H1 (cell line): ENCODE results near the gene RICTOR. TPM values are rescaled to one million over a fixed set of nuclear protein-coding genes. Genes with fewer than 3 reads are reported as not detected.

Experiments used
- ASH2L ChIP-seq: fragments of 200-600, 300-600 bp; sonication (generic); IDR thresholded peaks from one replicate; pipeline ENCODE4 v1.7.1; 2017; ENCODE audit warnings: low read length
- CHD1 ChIP-seq: IDR thresholded peaks from 2 replicates; pipeline ENCODE4 v1.6.1; 2012; ENCODE audit warnings: low read depth, low read length, improper control_type of control experiment
- EP300 ChIP-seq, 2 experiments: IDR thresholded peaks; 1 replicate in 1 of 2; 2 replicates in 1 of 2; pipeline ENCODE4 v1.6.1; 2011 to 2012; ENCODE audit warnings: low read depth in 2 of 2, low read length in 2 of 2, mild to moderate bottlenecking in 2 of 2, borderline replicate concordance in 1 of 2, inconsistent platforms in 1 of 2, moderate library complexity in 1 of 2
- KDM1A ChIP-seq: fragments of 200-600, 300-600 bp; sonication (generic); IDR thresholded peaks from 2 replicates; pipeline ENCODE4 v1.7.1; 2016; ENCODE audit warnings: mild to moderate bottlenecking, low read length, borderline replicate concordance
- KDM4A ChIP-seq: IDR thresholded peaks from one replicate; pipeline ENCODE4 v1.7.1; 2012; ENCODE audit warnings: low read depth, mild to moderate bottlenecking, moderate library complexity, low read length, inconsistent platforms; ENCODE audit not compliant: severe bottlenecking
- POLR2A ChIP-seq, 2 experiments: IDR thresholded peaks; 1 replicate in 1 of 2; 2 replicates in 1 of 2; pipeline ENCODE4 v1.6.1; 2011; ENCODE audit warnings: low read depth in 2 of 2, low read length in 2 of 2, mild to moderate bottlenecking in 2 of 2; ENCODE audit errors: control extremely low read depth in 1 of 2
- SIRT6 ChIP-seq: IDR thresholded peaks from one replicate; pipeline ENCODE4 v1.7.1; 2012; ENCODE audit warnings: low read length, inconsistent platforms
- SP1 ChIP-seq: IDR thresholded peaks from 2 replicates; pipeline ENCODE4 v1.6.1; 2011; ENCODE audit warnings: low read depth, low read length
- TEAD4 ChIP-seq: IDR thresholded peaks from 2 replicates; pipeline ENCODE4 v1.6.1; 2012; ENCODE audit warnings: low read depth, low read length, inconsistent platforms, mixed read lengths
- polyA plus RNA-seq, 7 experiments: library from polyadenylated mRNA; depleted of rRNA in 3 of 7; stranded (reverse) in 5 of 7; unstranded in 2 of 7; fragments of >200 nt in 5 of 7; fragments of 200-250 nt in 2 of 7; gene quantifications; 1 replicate in 5 of 7; 2 replicates in 1 of 7; 4 replicates in 1 of 7; pipeline versions ENCODE4 v1.2.1 to v1.2.3, GENCODE V29; 2011 to 2013; ENCODE audit warnings: missing spikeins in 2 of 7, mixed read lengths in 2 of 7
- total RNA-seq: library from RNA; stranded (reverse); fragmentation: NEBNext Ultra II Directional; extraction: Animal tissue kit (Norgen Biotek cat#: 25700); gene quantifications from 2 replicates; pipeline ENCODE4 v1.2.1, GENCODE V29; 2021
- TF ChIP-seq, protein P1 (sequence below): fragments of 300-600 bp; sonication (generic); IDR thresholded peaks from 2 replicates; pipeline ENCODE4 v1.7.1; 2012; ENCODE audit warnings: low read length, moderate library complexity, mild to moderate bottlenecking, inconsistent platforms; ENCODE audit not compliant: insufficient replicate concordance

The RICTOR gene
- total and polyA plus RNA-seq, 2 of the 8 experiments (the other 6 are each of a cell fraction or from before 2014, with no cell fraction given): 4.3 to 26.6 TPM

- TF ChIP-seq, protein P1, sequence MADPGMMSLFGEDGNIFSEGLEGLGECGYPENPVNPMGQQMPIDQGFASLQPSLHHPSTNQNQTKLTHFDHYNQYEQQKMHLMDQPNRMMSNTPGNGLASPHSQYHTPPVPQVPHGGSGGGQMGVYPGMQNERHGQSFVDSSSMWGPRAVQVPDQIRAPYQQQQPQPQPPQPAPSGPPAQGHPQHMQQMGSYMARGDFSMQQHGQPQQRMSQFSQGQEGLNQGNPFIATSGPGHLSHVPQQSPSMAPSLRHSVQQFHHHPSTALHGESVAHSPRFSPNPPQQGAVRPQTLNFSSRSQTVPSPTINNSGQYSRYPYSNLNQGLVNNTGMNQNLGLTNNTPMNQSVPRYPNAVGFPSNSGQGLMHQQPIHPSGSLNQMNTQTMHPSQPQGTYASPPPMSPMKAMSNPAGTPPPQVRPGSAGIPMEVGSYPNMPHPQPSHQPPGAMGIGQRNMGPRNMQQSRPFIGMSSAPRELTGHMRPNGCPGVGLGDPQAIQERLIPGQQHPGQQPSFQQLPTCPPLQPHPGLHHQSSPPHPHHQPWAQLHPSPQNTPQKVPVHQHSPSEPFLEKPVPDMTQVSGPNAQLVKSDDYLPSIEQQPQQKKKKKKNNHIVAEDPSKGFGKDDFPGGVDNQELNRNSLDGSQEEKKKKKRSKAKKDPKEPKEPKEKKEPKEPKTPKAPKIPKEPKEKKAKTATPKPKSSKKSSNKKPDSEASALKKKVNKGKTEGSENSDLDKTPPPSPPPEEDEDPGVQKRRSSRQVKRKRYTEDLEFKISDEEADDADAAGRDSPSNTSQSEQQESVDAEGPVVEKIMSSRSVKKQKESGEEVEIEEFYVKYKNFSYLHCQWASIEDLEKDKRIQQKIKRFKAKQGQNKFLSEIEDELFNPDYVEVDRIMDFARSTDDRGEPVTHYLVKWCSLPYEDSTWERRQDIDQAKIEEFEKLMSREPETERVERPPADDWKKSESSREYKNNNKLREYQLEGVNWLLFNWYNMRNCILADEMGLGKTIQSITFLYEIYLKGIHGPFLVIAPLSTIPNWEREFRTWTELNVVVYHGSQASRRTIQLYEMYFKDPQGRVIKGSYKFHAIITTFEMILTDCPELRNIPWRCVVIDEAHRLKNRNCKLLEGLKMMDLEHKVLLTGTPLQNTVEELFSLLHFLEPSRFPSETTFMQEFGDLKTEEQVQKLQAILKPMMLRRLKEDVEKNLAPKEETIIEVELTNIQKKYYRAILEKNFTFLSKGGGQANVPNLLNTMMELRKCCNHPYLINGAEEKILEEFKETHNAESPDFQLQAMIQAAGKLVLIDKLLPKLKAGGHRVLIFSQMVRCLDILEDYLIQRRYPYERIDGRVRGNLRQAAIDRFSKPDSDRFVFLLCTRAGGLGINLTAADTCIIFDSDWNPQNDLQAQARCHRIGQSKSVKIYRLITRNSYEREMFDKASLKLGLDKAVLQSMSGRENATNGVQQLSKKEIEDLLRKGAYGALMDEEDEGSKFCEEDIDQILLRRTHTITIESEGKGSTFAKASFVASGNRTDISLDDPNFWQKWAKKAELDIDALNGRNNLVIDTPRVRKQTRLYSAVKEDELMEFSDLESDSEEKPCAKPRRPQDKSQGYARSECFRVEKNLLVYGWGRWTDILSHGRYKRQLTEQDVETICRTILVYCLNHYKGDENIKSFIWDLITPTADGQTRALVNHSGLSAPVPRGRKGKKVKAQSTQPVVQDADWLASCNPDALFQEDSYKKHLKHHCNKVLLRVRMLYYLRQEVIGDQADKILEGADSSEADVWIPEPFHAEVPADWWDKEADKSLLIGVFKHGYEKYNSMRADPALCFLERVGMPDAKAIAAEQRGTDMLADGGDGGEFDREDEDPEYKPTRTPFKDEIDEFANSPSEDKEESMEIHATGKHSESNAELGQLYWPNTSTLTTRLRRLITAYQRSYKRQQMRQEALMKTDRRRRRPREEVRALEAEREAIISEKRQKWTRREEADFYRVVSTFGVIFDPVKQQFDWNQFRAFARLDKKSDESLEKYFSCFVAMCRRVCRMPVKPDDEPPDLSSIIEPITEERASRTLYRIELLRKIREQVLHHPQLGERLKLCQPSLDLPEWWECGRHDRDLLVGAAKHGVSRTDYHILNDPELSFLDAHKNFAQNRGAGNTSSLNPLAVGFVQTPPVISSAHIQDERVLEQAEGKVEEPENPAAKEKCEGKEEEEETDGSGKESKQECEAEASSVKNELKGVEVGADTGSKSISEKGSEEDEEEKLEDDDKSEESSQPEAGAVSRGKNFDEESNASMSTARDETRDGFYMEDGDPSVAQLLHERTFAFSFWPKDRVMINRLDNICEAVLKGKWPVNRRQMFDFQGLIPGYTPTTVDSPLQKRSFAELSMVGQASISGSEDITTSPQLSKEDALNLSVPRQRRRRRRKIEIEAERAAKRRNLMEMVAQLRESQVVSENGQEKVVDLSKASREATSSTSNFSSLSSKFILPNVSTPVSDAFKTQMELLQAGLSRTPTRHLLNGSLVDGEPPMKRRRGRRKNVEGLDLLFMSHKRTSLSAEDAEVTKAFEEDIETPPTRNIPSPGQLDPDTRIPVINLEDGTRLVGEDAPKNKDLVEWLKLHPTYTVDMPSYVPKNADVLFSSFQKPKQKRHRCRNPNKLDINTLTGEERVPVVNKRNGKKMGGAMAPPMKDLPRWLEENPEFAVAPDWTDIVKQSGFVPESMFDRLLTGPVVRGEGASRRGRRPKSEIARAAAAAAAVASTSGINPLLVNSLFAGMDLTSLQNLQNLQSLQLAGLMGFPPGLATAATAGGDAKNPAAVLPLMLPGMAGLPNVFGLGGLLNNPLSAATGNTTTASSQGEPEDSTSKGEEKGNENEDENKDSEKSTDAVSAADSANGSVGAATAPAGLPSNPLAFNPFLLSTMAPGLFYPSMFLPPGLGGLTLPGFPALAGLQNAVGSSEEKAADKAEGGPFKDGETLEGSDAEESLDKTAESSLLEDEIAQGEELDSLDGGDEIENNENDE: no peak
- TF ChIP-seq KDM1A (no peak), SP1 (no peak), SIRT6 (no peak), POLR2A (IDR thresholded peaks at IDR 0.05; ENCODE audit: control extremely low read depth in 1 of 2, low read depth in 2 of 2, low read length in 2 of 2) (no peak), EP300 (IDR thresholded peaks at IDR 0.05; ENCODE audit: borderline replicate concordance in 1 of 2, low read depth in 2 of 2, low read length in 2 of 2) (no peak), CHD1 (no peak), KDM4A (no peak), ASH2L (no peak), TEAD4 (no peak)
Observed at GRCh38 chr5:39099831-39100230, 25.6 kb upstream of the RICTOR start (continued).
